GM19043 (cell line): ENCODE measurements around the gene TUBGCP2.
"Not testable (repeated sequence)": the region's sequence is repeated elsewhere in the genome, so short reads cannot be mapped to it uniquely, and the experiment has no call there.

Experiments used
- ATAC-seq: cut with Tn5 transposase; IDR thresholded peaks from one replicate; pipeline ENCODE4 v1.9.1; 2021; ENCODE audit warnings: low read depth; ENCODE audit not compliant: unreplicated experiment

Gene TUBGCP2

GRCh38 chr10:133235265-133235855, 73.3 kb downstream of the TUBGCP2 start:
- ATAC-seq, result no peak

DNA sequence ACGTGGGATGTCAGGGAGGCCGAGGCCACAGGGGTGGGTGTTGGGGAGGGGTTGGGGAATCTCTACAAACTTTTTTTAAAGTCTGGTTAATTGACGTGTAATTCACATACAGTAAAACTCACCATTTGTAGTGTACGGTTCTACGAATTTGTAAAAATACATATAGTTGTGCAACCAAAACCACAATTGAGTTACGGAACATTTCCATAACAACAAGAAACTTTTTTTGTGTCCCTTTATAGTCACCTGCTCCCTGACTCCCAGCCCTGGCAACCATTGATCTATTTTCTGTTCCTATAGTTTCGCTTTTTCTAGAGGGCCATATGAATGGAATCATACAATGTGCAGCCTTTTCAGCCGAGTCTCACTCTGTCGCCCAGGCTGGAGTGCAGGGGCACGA, 73.9 kb downstream of the TUBGCP2 start:
- not testable (repeated sequence) for ATAC-seq

DNA sequence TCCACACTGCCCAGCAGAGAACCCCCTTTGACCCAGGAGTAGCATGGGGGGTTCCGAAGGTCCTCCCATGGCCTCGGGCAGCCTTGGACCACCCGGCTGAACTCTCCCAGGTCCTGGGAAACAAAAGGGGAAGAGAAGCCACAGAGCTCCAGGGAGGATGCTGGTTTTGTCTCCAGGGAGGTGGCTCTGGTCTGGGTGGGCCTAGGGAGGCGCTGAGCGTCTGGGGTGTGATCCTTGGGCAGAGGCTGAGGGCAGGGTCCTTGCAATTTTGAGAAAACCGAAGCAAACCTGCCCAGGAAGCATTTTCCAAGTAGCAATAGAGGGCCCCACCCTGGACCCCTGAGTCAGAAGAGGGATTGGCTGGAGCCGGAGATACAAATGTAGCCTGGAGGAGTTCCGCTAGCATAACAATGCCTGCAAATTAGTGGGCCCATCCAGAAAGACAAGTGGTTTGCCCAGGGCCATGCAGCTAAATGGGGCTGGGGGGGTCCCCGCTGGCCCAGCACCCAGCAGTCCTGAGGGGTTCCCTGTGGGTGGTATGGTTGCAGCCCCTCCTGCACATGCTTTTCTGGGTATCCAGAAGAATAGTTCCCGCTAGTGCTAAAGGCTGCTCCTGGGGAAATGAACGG, 76.6 kb downstream of the TUBGCP2 start:
- ATAC-seq, result no peak

DNA sequence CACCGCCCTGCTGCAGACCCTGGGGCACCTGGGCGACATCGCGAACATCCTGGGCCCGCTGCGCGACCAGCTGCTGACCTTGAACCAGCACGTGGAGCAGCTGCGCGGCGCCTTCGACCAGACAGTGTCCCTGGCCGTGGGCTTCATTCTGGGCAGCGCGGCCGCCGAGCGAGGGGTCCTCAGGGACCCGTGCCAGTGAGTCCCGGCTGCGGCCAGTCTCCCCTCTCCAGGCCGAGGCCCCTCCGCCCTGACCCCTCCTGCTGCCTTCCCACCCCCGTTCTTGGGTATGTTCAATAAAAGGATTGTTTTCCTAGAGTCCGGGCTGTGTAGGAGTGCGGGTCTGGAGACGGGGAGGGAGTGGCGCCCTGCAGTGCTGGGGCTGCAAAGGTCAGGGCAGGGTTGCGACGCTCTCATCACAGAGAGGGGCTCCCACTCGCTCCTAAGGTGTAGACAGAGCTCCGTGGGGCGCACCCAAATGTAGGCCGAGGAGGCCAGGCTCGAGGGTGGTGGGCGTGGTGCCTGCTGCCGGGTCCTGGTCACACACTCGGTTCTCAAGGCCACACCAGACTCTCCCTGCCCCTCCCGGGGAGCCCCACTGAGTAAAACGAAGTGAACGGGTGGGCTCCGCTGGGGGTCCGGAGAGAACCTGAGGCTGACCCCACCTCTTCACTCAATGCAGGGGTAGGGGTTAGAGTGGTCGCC, 77.3 kb downstream of the TUBGCP2 start:
- ATAC-seq, result no peak

- no peak for ATAC-seq
These were observed 78.1 kb downstream of the TUBGCP2 start for GRCh38 chr10:133230387-133231195.

DNA sequence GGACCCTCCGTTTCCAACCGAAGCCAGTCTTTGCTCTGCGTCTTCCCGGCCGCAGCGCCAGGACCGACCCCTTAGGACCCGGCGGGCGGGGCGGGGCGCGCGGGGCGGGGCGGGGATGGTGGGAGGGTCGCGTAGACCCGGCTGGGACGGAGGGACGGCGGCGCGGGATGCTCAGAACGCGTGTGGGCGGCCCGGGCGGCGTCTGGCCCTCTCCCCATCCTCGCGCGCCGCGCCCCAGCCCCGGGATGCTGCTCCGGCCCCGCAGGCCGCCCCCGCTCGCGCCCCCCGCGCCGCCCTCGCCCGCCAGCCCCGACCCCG, 78.7 kb downstream of the TUBGCP2 start, which contains the start of gene UTF1:
TSS of gene UTF1 (plus strand) at position 174 of the 318 bp plus-strand sequence. CDS start at position 246, 72 bp downstream.
- no peak for ATAC-seq

GRCh38 chr10:133229265-133230043, 79.2 kb downstream of the TUBGCP2 start:
- no peak for ATAC-seq
